PC-3 (cell line): ENCODE measurements around the gene POLD4. TPM values are rescaled to one million over a fixed set of nuclear protein-coding genes. Genes with fewer than 3 reads are reported as not detected.

Experiments used
- ATAC-seq: fragments of 200-7000 bp; cut with Tn5 transposase; 2 replicates; pipeline ENCODE4 v1.9.1; 2020; ENCODE audit warnings: mild to moderate bottlenecking, moderate library complexity
- BruUV-seq: library from RNA; stranded (reverse); fragments of 400-500 nt; replicated peaks from 2 replicates; lab custom pipeline; 2021; lab: Mats Ljungman, UMichigan
- CTCF ChIA-PET: fragments of 300-600 bp; sonication (Branson Sonifier 250); formaldehyde crosslinking; loops from one replicate; lab custom pipeline; 2022; ENCODE audit warnings: antibody characterized with exemption; lab: Charles Lee
- POLR2A ChIA-PET: fragments of 300-600 bp; sonication (Branson Sonifier 250); formaldehyde crosslinking; loops from one replicate; lab custom pipeline; 2022; ENCODE audit warnings: antibody characterized with exemption; ENCODE audit not compliant: unreplicated experiment; lab: Charles Lee
- DNase-seq: peaks from one replicate; pipeline ENCODE4 v3.0.0-alpha.2; 2015
- H2AFZ ChIP-seq: fragments of 300-600 bp; sonication (generic); 2 replicates; pipeline ENCODE4 v1.6.0; 2016; ENCODE audit warnings: antibody characterized with exemption, low read length
- H3F3A ChIP-seq: fragments of 300-600 bp; sonication (generic); one replicate; pipeline ENCODE4 v1.6.0; 2017; ENCODE audit warnings: antibody characterized with exemption, low read length, control low read depth, mild to moderate bottlenecking; ENCODE audit not compliant: unreplicated experiment
- H3K27ac ChIP-seq: fragments of 300-600 bp; sonication (generic); 2 replicates; pipeline ENCODE4 v1.5.1; 2016; ENCODE audit warnings: mild to moderate bottlenecking, low read length
- H3K27me3 ChIP-seq: fragments of 300-600 bp; sonication (generic); 2 replicates; pipeline ENCODE4 v1.6.1; 2016; ENCODE audit warnings: low read length, mixed read lengths
- H3K36me3 ChIP-seq: fragments of 300-600 bp; sonication (generic); 2 replicates; pipeline ENCODE4 v1.6.1; 2016; ENCODE audit warnings: low read depth, mixed run types, low read length, mixed read lengths
- H3K4me1 ChIP-seq: fragments of 300-600 bp; sonication (generic); 2 replicates; pipeline ENCODE4 v1.5.1; 2016; ENCODE audit warnings: low read length; ENCODE audit not compliant: insufficient read depth
- H3K4me2 ChIP-seq: fragments of 300-600 bp; sonication (generic); 2 replicates; pipeline ENCODE4 v1.6.0; 2016; ENCODE audit warnings: low read length
- H3K4me3 ChIP-seq: fragments of 300-600 bp; sonication (generic); 2 replicates; pipeline ENCODE4 v1.5.1; 2016; ENCODE audit warnings: mild to moderate bottlenecking, low read length, mixed read lengths
- H3K79me2 ChIP-seq: fragments of 300-600 bp; sonication (generic); 2 replicates; pipeline ENCODE4 v1.6.1; 2017; ENCODE audit warnings: low read length, mixed read lengths
- H3K9ac ChIP-seq: fragments of 300-600 bp; sonication (generic); 2 replicates; pipeline ENCODE4 v1.6.0; 2016; ENCODE audit warnings: mild to moderate bottlenecking, low read length
- H3K9me2 ChIP-seq: fragments of 300-600 bp; sonication (generic); replicated peaks from 2 replicates; pipeline ENCODE4 v1.6.1; 2016; ENCODE audit warnings: mixed run types, low read length, mixed read lengths
- H3K9me3 ChIP-seq: fragments of 300-600 bp; sonication (generic); 2 replicates; pipeline ENCODE4 v1.6.1; 2016; ENCODE audit warnings: low read length, mixed read lengths
- H4K20me1 ChIP-seq: fragments of 300-600 bp; sonication (generic); 2 replicates; pipeline ENCODE4 v1.6.1; 2016; ENCODE audit warnings: low read length, mixed read lengths
- CTCF ChIP-seq: fragments of 300-600 bp; sonication (generic); conservative IDR thresholded peaks from 2 replicates; pipeline ENCODE4 v1.5.1; 2017; ENCODE audit warnings: antibody characterized with exemption, low read depth, mild to moderate bottlenecking, low read length
- EZH2 ChIP-seq: fragments of 300-600 bp; sonication (generic); IDR thresholded peaks from one replicate; pipeline ENCODE4 v1.6.1; 2017; ENCODE audit warnings: antibody characterized with exemption, mild to moderate bottlenecking, low read length; ENCODE audit not compliant: unreplicated experiment
- EZH2phosphoT487 ChIP-seq: fragments of 300-600 bp; sonication (generic); IDR thresholded peaks from 2 replicates; pipeline ENCODE4 v1.6.1; 2018; ENCODE audit warnings: mild to moderate bottlenecking, antibody characterized with exemption, low read length, borderline replicate concordance
- intact Hi-C: fragments of 100-400 bp; cut with micrococcal nuclease; formaldehyde crosslinking; loops from 2 replicates; pipeline ENCODE4 v1.9.0; 2023
- total RNA-seq: library from RNA; depleted of rRNA; stranded (reverse); fragments of >200 nt; gene quantifications from 2 replicates; pipeline ENCODE4 v1.2.3, GENCODE V29; 2014

The POLD4 gene
- total RNA-seq, 1 experiment from 2014 or later = 81.5 TPM

GRCh38 chr11:67392183-67392715 lies 38.9 kb upstream of the POLD4 start:
- H3K9ac ChIP-seq = peak overlapping the region; percentile 94
- CTCF ChIA-PET = interaction anchor here (0.5 to 1.2 kb wide), 6 partner anchors 9 to 60 kb away, joined by 3 to 5 read pairs (median 4); no protein-coding TSS in a partner anchor
- H3K9me2 ChIP-seq = no peaks in the 10 kb centered on the region
- H3K79me2 ChIP-seq = peaks cover 27% of the 10 kb centered on the region
- DNase-seq = peak; percentile 15
- H3K27me3 ChIP-seq = no peaks in the 10 kb centered on the region
- POLR2A ChIA-PET = interaction anchor here (0.6 to 1.1 kb wide), 3 partner anchors 10 to 47 kb away, joined by 3 to 11 read pairs (median 8); partner anchors contain the start of gene PPP1CA
- peak overlapping the region; percentile 90 for H2AFZ ChIP-seq
- no peaks in the 10 kb centered on the region; the same call in 1 of the 2 replicates for H3K36me3 ChIP-seq
- peak; percentile 8 for ATAC-seq
- H4K20me1 ChIP-seq = no peaks in the 10 kb centered on the region
- H3K9me3 ChIP-seq = no peaks in the 10 kb centered on the region
- H3F3A ChIP-seq = no peaks in the 10 kb centered on the region
- intact Hi-C loops = no loop called here
- TSS peak; percentile 55 for BruUV-seq
- peaks cover 8% of the 10 kb centered on the region; the same call in 1 of the 2 replicates for H3K4me1 ChIP-seq
- TF ChIP-seq EZH2phosphoT487 (no peak), EZH2 (no peak), CTCF (no peak)
- 0 out of 2 replicates have a peak overlapping the region, but pooled peaks have one; percentile 17 for H3K27ac ChIP-seq
- H3K4me3 ChIP-seq = peak overlapping the region; percentile 81
- H3K4me2 ChIP-seq = peak overlapping the region; percentile 98

GRCh38 chr11:67391304-67392182 lies 38.2 kb upstream of the POLD4 start, which contains the start of gene RAD9A:
Gene RAD9A (plus strand): TSS chr11:67391986. CDS start chr11:67392045, 59 bp downstream.
- CTCF ChIA-PET = interaction anchor here (0.5 to 1.2 kb wide), 8 partner anchors 9 to 60 kb away, joined by 3 to 5 read pairs (median 4); partner anchors contain the start of gene PPP1CA
- no peaks in the 10 kb centered on the region for H3F3A ChIP-seq
- BruUV-seq = TSS peak; percentile 89

More at GRCh38 chr11:67391304-67392182, 38.2 kb upstream of the POLD4 start, which contains the start of gene RAD9A:
- peak within 1 kb of the TSS; percentile 94 for H3K9ac ChIP-seq
- DNase-seq = peak; percentile 97
- no peaks in the 10 kb centered on the region for H3K27me3 ChIP-seq
- peaks cover 27% of the 10 kb centered on the region for H3K79me2 ChIP-seq
- no peaks in the 10 kb centered on the region for H3K36me3 ChIP-seq
- peaks cover 8% of the 10 kb centered on the region; the same call in 1 of the 2 replicates for H3K4me1 ChIP-seq
- no peaks in the 10 kb centered on the region for H3K9me3 ChIP-seq
- H3K27ac ChIP-seq = peak within 1 kb of the TSS; percentile 81
- peak within 1 kb of the TSS; percentile 90 for H2AFZ ChIP-seq
- peak within 1 kb of the TSS; percentile 81 for H3K4me3 ChIP-seq
- peak; percentile 66 for ATAC-seq
- intact Hi-C loops = loop anchor here (2.0 kb wide), 1 partner anchor 115 kb away; no protein-coding TSS in a partner anchor
- H3K4me2 ChIP-seq = peak within 1 kb of the TSS; percentile 98
- H4K20me1 ChIP-seq = no peaks in the 10 kb centered on the region
- no peak for TF ChIP-seq EZH2phosphoT487
- TF ChIP-seq EZH2 = no peak
- no peak for TF ChIP-seq CTCF
- POLR2A ChIA-PET = interaction anchor here (0.6 to 1.1 kb wide), 3 partner anchors 10 to 46 kb away, joined by 3 to 11 read pairs (median 8); partner anchors contain the start of gene PPP1CA
- no peaks in the 10 kb centered on the region for H3K9me2 ChIP-seq
